GM21825 (cell line): ENCODE data around the gene PCCA.
"Not testable (repeated sequence)": the region's sequence is repeated elsewhere in the genome, so short reads cannot be mapped to it uniquely, and the experiment has no call there.

Source experiments
- ATAC-seq: cut with Tn5 transposase; IDR thresholded peaks from one replicate; pipeline ENCODE4 v1.9.1; 2021; ENCODE audit warnings: mild to moderate bottlenecking, moderate library complexity; ENCODE audit not compliant: unreplicated experiment

Gene PCCA

DNA sequence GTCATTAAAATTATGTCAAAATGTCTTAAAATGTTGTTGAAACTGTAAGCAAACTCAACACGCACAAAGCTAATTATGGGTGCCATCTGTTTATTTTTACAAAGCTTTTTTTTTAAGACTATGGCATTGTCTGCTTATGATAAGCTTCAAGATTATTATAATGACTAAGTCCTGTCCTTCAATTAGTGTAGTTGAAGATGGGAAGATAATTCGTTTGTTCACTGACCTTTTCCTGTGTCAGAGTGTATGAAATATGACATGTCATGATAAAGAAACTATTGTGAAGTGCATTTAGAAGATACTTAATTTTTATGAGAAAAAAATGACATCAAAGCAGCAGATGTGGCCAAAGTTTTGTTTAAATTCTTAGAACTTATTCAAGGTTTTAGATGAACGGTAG, 211.3 kb downstream of the PCCA start:
- no peak for ATAC-seq

- ATAC-seq: no peak
Measured at GRCh38 chr13:100300708-100301107, 211.8 kb downstream of the PCCA start.

DNA sequence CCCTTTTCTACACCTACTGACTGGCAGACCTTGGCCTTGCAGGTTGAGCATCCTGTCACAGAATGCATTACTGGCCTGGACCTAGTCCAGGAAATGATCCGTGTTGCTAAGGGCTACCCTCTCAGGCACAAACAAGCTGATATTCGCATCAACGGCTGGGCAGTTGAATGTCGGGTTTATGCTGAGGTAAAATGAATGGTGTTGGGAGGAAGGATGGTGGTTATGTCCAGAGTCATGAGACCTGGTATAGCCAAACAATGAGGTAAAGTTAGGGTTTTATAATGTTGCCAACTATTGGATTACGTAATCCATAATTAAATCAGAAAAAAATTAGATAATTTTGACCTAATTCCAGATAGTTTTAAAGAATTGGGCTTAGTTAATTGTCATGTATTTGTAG, 212.5 kb downstream of the PCCA start:
- ATAC-seq: no peak

DNA sequence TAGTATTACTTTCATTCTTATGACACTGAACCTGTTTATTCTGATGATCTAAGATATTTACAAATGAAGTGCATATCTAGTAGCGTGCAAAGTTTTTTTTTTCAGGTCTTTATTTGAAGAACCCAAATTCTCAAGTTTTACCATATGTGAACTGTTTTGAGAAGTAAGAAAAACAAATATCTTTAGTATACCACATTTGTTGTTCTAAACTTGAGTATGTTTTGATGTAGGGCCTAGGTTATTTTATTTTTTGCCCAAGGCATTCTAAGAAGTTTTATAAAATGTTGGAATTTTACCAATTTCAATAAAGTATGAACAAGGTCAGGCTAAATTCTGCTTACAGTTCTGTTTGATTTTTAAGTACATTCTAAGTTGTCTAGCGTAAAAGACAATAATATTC, 213.5 kb downstream of the PCCA start:
- no peak for ATAC-seq

DNA sequence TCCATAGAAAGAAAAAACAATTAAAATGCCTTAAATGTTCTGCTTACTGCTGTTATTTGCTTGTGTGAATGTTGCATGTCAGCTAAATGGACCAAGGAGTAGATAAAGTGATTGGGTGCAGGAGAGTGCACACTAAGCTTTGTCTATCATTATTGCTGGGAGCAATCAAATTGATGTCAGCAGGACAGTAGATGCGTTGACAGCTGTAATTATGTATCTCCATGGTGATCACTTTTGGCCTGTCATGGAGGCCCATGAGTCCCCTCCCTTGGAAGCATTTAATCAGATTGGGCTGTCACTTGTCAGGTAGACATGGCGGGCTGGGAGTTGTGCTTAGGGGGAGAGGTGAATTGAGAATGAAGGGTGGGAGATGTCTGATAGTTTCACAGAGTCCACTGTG, 215.3 kb downstream of the PCCA start:
- ATAC-seq: no peak

- no peak for ATAC-seq
Measured at GRCh38 chr13:100305398-100305797, 216.5 kb downstream of the PCCA start.

GRCh38 chr13:100306030-100306429, 217.1 kb downstream of the PCCA start:
- no peak for ATAC-seq

DNA sequence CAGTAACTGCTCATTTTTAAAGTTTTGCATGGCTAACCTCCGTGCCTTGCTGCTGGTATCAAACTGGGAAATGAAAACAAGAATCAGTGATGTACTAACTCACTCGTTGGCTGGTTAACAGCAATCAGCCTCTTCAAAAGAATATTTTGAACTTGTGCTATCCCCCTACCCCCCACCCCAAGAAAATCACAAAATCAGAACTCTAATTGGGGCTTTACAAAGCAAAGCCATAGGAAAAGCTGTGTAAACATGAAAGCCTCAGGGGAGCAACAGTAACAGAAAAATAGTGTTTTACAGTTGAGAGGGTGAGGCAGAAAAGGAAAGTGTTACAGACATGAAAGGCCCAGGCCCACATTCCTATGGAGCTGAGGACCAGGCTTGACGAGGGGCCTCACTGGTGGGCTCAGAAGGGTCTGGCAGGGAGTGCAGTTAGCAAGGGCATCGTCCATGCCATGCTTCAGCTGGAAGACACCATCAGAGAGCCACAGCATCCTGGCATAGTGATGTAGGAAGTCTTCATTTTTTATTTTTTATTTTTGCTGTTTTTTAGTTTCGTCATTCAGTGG, 217.6 kb downstream of the PCCA start:
- no peak for ATAC-seq

- no peak for ATAC-seq
Measured at GRCh38 chr13:100314132-100314910, 225.4 kb downstream of the PCCA start.

DNA sequence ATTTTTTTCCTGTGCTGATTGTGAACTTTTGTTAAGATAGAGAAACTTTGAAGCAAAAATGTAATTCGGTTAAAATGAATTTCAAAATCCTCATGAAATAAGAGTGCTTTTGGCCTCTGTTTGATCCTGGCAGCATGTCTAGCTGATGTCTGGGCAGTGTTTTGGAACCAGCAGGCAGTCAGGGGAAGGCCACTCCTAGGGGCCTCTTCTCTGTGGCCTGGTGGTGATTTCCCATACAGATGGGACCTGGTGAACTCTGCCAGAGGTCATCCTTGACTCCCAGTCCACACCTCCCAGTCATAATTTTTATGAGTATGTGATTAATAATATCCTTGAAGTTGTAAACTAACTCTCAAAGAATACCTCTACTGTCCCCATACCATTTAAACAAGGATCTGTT, 226.6 kb downstream of the PCCA start:
- ATAC-seq: no peak

DNA sequence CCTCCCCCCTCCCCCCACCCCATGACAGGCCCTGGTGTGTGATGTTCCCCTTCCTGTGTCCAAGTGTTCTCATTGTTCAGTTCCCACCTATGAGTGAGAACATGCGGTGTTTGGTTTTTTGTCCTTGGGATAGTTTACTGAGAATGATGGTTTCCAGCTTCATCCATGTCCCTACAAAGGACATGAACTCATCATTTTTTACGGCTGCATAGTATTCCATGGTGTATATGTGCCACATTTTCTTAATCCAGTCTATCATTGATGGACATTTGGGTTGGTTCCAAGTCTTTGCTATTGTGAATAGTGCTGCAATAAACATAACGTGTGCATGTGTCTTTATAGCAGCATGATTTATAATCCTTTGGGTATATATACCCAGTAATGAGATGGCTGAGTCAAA, 229.6 kb downstream of the PCCA start:
- ATAC-seq: not testable (repeated sequence)

GRCh38 chr13:100323937-100324336, 235.0 kb downstream of the PCCA start:
- ATAC-seq: no peak

DNA sequence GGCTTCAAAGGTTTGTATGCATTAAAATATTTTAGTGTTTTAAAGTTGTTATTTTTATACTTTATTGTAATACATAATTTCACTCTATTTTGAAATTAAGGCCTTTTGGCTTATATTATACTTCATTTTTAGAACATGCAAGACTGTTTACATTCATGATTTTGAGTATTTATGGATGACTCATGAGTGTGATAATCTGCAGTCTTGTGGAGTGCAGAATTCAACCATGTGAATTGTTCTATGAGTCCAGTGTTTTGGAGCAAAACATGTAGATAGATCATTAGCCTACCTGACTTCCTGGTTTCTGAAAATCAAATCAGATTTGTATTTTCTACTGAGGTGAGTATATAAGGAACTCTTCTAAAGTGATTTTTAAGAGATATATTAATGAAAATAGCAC, 241.8 kb downstream of the PCCA start:
- no peak for ATAC-seq

DNA sequence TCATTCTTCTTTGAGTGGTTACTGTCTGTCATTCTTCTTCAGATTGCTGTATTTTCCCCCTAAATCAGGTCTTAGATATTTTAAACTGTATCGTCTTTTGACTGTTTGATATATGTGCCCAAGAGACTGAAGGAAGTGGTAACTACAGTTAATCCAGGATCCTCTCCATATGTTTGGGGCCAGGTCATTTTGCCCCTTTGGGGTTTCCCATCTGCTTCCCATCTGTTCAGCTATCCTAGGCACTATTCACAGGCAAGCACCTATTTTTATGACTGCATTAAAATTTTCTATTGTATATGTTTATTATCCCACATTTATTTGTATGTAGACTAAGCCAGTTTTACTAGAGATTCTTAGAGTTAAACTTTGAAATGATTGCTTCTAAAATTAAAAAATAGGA, 244.2 kb downstream of the PCCA start:
- ATAC-seq: no peak

DNA sequence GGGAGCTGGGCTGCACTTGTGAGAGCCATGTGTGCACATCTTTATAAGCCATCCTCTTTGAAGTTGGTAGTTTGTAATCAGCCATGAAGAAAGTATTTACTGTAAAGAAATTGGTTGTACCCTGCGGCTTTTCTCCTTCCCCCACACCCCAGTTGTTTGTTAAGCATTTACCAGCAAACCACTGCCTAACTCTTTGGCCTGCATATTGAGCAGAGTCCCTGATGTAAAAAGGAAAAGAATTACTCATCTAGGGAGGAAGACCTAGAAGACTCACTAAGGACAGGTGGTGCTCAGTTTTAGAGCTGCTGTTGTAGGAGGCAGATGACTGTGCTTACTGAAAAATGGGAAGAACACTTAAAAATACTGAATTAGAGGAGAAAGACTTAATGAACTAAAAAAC, 245.3 kb downstream of the PCCA start:
- ATAC-seq: no peak

GRCh38 chr13:100336795-100337516, 248.1 kb downstream of the PCCA start:
- ATAC-seq: no peak

DNA sequence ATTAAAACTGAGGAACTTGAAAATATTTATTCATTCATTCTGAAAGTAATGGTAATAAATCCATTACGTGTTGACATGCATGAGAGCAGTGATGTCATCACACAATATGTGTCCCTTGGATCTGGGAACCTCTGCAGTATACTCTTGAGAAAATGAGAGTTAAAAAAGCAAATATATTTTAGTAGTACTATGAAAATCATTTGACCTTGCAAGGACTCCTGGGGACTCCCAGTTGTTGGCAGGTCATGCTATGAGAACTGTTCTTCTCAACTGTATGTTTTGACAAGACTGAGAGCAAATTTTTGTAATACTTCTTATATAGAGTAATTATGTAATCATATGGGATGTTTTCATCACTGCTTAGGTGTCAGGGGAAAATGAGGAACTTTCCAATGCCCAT, 249.4 kb downstream of the PCCA start:
- ATAC-seq: no peak

GRCh38 chr13:100339411-100339940, 250.6 kb downstream of the PCCA start:
- ATAC-seq: no peak

DNA sequence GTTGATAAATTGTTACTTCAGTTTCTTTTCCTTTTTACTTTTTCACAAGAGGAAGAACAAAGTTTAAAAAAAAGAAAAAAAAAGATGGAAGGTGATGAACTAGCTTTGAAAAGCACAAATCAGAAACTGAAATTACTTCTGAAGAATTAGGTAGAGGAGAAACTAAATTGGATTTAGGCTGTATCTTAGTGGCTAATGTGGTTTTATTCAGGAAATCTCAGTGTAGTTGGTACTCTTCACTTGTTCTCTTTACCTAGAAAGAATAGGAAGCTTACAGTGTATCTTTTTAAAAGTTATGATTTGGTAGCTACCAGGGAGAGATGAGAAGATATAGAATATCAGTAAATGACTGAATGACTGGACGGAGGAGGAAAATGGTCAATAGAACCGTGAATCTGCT, 252.0 kb downstream of the PCCA start:
- no peak for ATAC-seq

DNA sequence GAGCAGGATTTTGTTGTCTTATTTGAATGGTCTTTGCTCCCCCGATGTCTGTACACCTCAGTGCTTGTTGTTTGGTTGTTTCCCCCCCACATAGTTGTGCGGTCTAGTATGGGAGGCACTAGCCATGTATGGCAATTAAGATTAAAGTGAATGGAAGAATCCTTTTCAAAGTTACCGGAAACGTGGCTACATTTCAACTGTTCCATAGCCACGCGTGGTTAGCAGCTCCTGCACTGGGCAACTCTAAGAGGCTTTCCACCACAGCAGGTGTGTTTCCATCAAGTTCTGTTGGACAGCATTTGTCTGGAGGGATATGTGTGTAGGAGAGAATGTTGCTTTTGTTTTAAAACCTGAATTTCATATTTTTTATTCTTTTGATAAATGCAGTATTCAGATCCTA, 252.4 kb downstream of the PCCA start:
- no peak for ATAC-seq

GRCh38 chr13:100344544-100344943, 255.7 kb downstream of the PCCA start:
- ATAC-seq: no peak

- ATAC-seq: no peak
Measured at GRCh38 chr13:100347968-100348367, 259.1 kb downstream of the PCCA start.
